Ovary (tissue), 9 donors: ENCODE data around the gene TMEM198. TPM values are rescaled to one million over a fixed set of nuclear protein-coding genes. Genes with fewer than 3 reads are reported as not detected.

Source experiments
- DNase-seq, 5 donors: peaks; one replicate each; pipeline ENCODE4 v3.0.0-alpha.2; 2019 to 2020
- H3K27ac ChIP-seq, 2 donors: fragments of 200-600 bp; one replicate each; pipeline versions ENCODE4 v1.5.1 to v1.8.0; 2019 to 2022
- H3K27me3 ChIP-seq: fragments of 200-600 bp; one replicate; pipeline ENCODE4 v1.8.0; 2022
- H3K36me3 ChIP-seq: fragments of 200-600 bp; sonication (generic); one replicate; pipeline ENCODE4 v1.5.1; 2019
- H3K4me1 ChIP-seq: one replicate; pipeline ENCODE4 v1.8.1; 2013; ENCODE audit warnings: mild to moderate bottlenecking, moderate library complexity; ENCODE audit not compliant: insufficient read depth
- H3K4me3 ChIP-seq: fragments of 200-600 bp; sonication (generic); one replicate; pipeline ENCODE4 v1.5.1; 2017
- H3K9me3 ChIP-seq, 2 donors: fragments of 200-600 bp in 1 of 2; sonication (generic) in 1 of 2; one replicate each; pipeline versions ENCODE4 v1.5.1 to v1.8.1; 2013 to 2019; ENCODE audit warnings: mild to moderate bottlenecking in 1 of 2, moderate library complexity in 1 of 2
- CTCF ChIP-seq, 3 donors: fragments of 450-650 bp in 2 of 3; fragments of 200-600 bp in 1 of 3; IDR thresholded peaks; one replicate each; pipeline versions ENCODE4 v1.5.1 to v1.8.0; 2016 to 2022; ENCODE audit warnings: antibody characterized with exemption in 3 of 3, mild to moderate bottlenecking in 1 of 3
- EP300 ChIP-seq: sonication (generic); formaldehyde crosslinking; IDR thresholded peaks from one replicate; pipeline ENCODE4 v1.6.1; 2017; ENCODE audit warnings: antibody characterized with exemption
- POLR2A ChIP-seq: fragments of 450-650 bp; IDR thresholded peaks from one replicate; pipeline ENCODE4 v1.6.1; 2017; ENCODE audit warnings: antibody characterized with exemption, mild to moderate bottlenecking, moderate library complexity
- WGBS, 3 donors: extraction: QIAGEN DNeasy Blood & Tissue Kit in 1 of 3; methylation state at CpG; one replicate each; pipeline versions ENCODE4 v1.1.5 to v1.1.7; 2013 to 2017; 5-methylcytosine and 5-hydroxymethylcytosine counted together
- intact Hi-C, 4 donors: fragments of 100-400 bp; cut with DNase I; formaldehyde crosslinking; loops; one replicate each; pipeline versions ENCODE4 v1.11.0 to v1.15.1; 2022 to 2023
- polyA plus RNA-seq, 2 donors: library from polyadenylated mRNA; stranded (reverse); fragments of 200-250 nt in 1 of 2; fragments of 350-450 nt in 1 of 2; fragmentation: Illumina TruSeq in 1 of 2; extraction: RNeasy Lipid Tissue Mini Kit (QIAGEN cat#74804) in 1 of 2; gene quantifications; one replicate each; pipeline ENCODE4 v1.2.3, GENCODE V29; 2013 to 2014
- total RNA-seq, 7 donors: library from RNA; depleted of rRNA in 2 of 7; stranded (reverse); fragments of >200 nt in 2 of 7; fragmentation: NEBNext Ultra II Directional in 3 of 7; extraction: Animal tissue kit (Norgen Biotek cat#: 25700) in 3 of 7; gene quantifications; one replicate each; pipeline versions ENCODE4 v1.1.0 to v1.2.4, GENCODE V29; 2016 to 2023
- donor health status: DM: no; HTN: no; CAD: no; lungs with moderate emphysema.
- donor health status: DM: no; HTN: no; CAD: no.
- donor health status: Bipolar disorder and iron deficiency.
- donor health status: DM: yes; HTN: yes; CAD: no.
- donor health status: DM: no; HTN: no; CAD: no.
- donor health status: DM: yes; HTN: yes; CAD: no.

The TMEM198 gene
- total and polyA plus RNA-seq, 9 donors: 0.62 to 22.7 (median 10.4) TPM

GRCh38 chr2:219513787-219514186 is 30.0 kb upstream of the TMEM198 start:
- Histone ChIP-seq H3K36me3 (no peaks in the 10 kb centered on the region), H3K9me3 (no peaks in the 10 kb centered on the region), H3K4me1 (peaks cover 4% of the 10 kb centered on the region), H3K27ac (no peak overlapping the region), H3K27me3 (no peaks in the 10 kb centered on the region), H3K4me3 (no peak overlapping the region)
- intact Hi-C loops: no loop called here
- 21 to 34% (median 26%) methylated on average over 4 of the region's 4 CpGs for WGBS, 3 donors
- no peak for DNase-seq
- TF ChIP-seq CTCF (IDR thresholded peaks at IDR 0.05) (no peak), POLR2A (no peak), EP300 (no peak)

- 8 to 11% (median 10%) methylated on average over 28 to 31 of the region's 31 CpGs for WGBS, 3 donors
- intact Hi-C loops: no loop called here
- Histone ChIP-seq H3K36me3 (no peaks in the 10 kb centered on the region), H3K27ac (no peak within 1 kb of the TSS), H3K27me3 (no peaks in the 10 kb centered on the region), H3K9me3 (no peaks in the 10 kb centered on the region), H3K4me3 (no peak within 1 kb of the TSS), H3K4me1 (peaks cover 4% of the 10 kb centered on the region)
- TF ChIP-seq POLR2A (no peak), CTCF (IDR thresholded peaks at IDR 0.05) (no peak), EP300 (no peak)
- DNase-seq: no peak
Observed at GRCh38 chr2:219514196-219514761, 29.5 kb upstream of the TMEM198 start, which contains the start of gene ASIC4. Gene ASIC4, plus strand, starts transcription at chr2:219514482. Its CDS starts 243 bp downstream, at chr2:219514725.

- Histone ChIP-seq H3K36me3 (no peaks in the 10 kb centered on the region), H3K4me1 (peaks cover 4% of the 10 kb centered on the region), H3K27ac (no peak overlapping the region), H3K9me3 (no peaks in the 10 kb centered on the region), H3K4me3 (no peak overlapping the region), H3K27me3 (no peaks in the 10 kb centered on the region)
- no peak for TF ChIP-seq POLR2A
- TF ChIP-seq EP300: no peak
- no peak for TF ChIP-seq CTCF (IDR thresholded peaks at IDR 0.05)
- intact Hi-C loops: no loop called here
- DNase-seq: no peak
- 78 to 88% (median 86%) methylated on average over 21 of the region's 21 CpGs for WGBS, 3 donors
Observed at GRCh38 chr2:219514836-219515235, 29.0 kb upstream of the TMEM198 start.

GRCh38 chr2:219515874-219516629 is 27.8 kb upstream of the TMEM198 start:
- H3K9me3 ChIP-seq: no peaks in the 10 kb centered on the region
- DNase-seq: no peak
- H3K27me3 ChIP-seq: no peaks in the 10 kb centered on the region
- no peak overlapping the region for H3K27ac ChIP-seq
- TF ChIP-seq EP300 (no peak), CTCF (IDR thresholded peaks at IDR 0.05) (no peak), POLR2A (no peak)
- no peaks in the 10 kb centered on the region for H3K4me1 ChIP-seq
- no peaks in the 10 kb centered on the region for H3K36me3 ChIP-seq
- intact Hi-C loops: no loop called here
- no peak overlapping the region for H3K4me3 ChIP-seq
- WGBS, 3 donors: 69 to 75% (median 69%) methylated on average over 17 of the region's 17 CpGs
